ACC112 (cell line): ENCODE data around the gene METTL26.

ENCODE experiments used
- H2AFZ ChIP-seq: fragments of 200-600 bp; sonication (generic); one replicate; pipeline ENCODE4 v1.6.0; 2017; ENCODE audit warnings: antibody characterized with exemption, low read length; ENCODE audit not compliant: unreplicated experiment
- H3K27ac ChIP-seq: fragments of 200-600 bp; sonication (generic); 2 replicates; pipeline ENCODE4 v1.5.1; 2014; ENCODE audit warnings: low read depth, mild to moderate bottlenecking, antibody characterized with exemption, low read length, moderate library complexity
- H3K27me3 ChIP-seq: fragments of 200-600 bp; sonication (generic); 2 replicates; pipeline ENCODE4 v1.6.1; 2014; ENCODE audit warnings: mild to moderate bottlenecking, antibody characterized with exemption, low read length, moderate library complexity, mixed read lengths; ENCODE audit not compliant: insufficient read depth
- H3K36me3 ChIP-seq: fragments of 200-600 bp; sonication (generic); 2 replicates; pipeline ENCODE4 v1.6.1; 2016; ENCODE audit warnings: mild to moderate bottlenecking, antibody characterized with exemption, low read length, moderate library complexity, mixed read lengths; ENCODE audit not compliant: insufficient read depth
- H3K4me1 ChIP-seq: fragments of 200-600 bp; sonication (generic); one replicate; pipeline ENCODE4 v1.6.1; 2016; ENCODE audit warnings: low read length, mixed read lengths; ENCODE audit not compliant: insufficient read depth, unreplicated experiment, control insufficient read depth
- H3K4me3 ChIP-seq: fragments of 200-600 bp; sonication (generic); 2 replicates; pipeline ENCODE4 v1.5.1; 2014; ENCODE audit warnings: mild to moderate bottlenecking, low read depth, low read length
- H3K79me2 ChIP-seq: fragments of 200-600 bp; sonication (generic); one replicate; pipeline ENCODE4 v1.6.0; 2016; ENCODE audit warnings: low read length; ENCODE audit not compliant: control insufficient read depth, unreplicated experiment, insufficient read depth

The METTL26 gene

DNA sequence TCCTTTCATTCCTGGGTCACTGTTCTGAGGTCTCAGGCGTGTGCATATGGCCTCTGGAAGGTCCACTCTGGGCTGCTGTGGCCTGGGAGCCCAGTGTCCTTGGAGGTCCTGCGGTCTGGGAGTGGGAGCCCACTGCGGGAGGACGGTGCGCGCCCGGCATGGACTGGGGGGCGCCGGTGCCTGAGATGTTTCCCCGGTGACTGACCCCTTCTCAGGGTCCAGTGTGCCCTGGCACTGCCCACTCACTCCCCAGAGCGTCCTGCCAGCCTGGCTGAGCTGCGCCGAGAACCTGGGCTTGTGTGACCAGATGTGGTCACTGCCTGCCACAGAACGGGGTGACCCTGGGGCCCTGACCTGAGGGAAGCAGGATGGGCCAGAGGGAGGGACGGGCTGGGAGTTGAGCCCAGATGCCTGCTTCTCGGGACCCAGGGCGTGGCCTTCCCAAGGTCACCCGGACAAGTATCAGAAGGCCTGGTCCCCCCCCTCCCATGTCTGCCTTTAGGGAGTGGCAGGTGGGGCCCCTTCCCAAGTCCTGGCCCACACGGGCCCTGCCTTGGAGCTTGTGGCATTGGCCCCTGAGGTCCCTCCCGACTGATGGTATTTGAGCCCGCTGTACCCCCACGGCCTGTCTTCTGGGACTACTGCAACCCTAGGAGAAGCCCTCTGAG is 38.2 kb upstream of the METTL26 start:
- no peak overlapping the region for H3K27ac ChIP-seq
- H2AFZ ChIP-seq = no peak overlapping the region
- H3K4me1 ChIP-seq = no peaks in the 10 kb centered on the region
- H3K36me3 ChIP-seq = peaks cover 17% of the 10 kb centered on the region; the same call in 1 of the 2 replicates
- no peaks in the 10 kb centered on the region for H3K27me3 ChIP-seq
- H3K4me3 ChIP-seq = no peak overlapping the region
- peaks cover 2% of the 10 kb centered on the region for H3K79me2 ChIP-seq

DNA sequence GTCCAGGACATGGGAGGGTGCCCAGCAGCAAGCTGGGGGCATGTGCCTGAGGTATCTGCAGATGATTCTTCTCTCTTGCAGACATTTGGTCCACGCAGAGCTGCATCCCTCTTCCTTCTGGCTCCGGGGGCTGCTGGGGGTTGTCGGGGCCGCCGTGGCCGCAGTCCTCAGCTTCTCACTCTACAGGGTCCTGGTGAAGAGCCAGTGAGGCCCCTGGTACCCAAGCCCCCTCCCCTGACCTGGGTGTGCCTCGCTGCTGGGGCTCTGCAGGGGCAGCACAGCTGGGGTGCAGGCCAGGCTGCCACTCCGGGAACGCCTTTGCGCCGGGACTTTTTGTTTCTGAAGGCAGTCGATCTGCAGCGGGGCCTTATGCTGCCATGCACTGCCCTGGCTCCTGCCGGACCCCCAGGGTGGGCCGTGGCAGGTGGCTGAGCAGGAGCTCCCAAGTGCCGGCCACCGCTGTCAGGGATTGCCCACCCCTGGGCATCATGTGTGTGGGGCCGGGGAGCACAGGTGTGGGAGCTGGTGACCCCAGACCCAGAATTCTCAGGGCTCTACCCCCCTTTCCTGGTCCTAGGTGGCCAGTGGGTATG is 37.4 kb upstream of the METTL26 start:
- Histone ChIP-seq H3K27me3 (no peaks in the 10 kb centered on the region), H3K4me1 (no peaks in the 10 kb centered on the region), H3K36me3 (peaks cover 17% of the 10 kb centered on the region; the same call in 1 of the 2 replicates), H2AFZ (no peak overlapping the region), H3K27ac (no peak overlapping the region), H3K4me3 (no peak overlapping the region), H3K79me2 (peaks cover 10% of the 10 kb centered on the region)

DNA sequence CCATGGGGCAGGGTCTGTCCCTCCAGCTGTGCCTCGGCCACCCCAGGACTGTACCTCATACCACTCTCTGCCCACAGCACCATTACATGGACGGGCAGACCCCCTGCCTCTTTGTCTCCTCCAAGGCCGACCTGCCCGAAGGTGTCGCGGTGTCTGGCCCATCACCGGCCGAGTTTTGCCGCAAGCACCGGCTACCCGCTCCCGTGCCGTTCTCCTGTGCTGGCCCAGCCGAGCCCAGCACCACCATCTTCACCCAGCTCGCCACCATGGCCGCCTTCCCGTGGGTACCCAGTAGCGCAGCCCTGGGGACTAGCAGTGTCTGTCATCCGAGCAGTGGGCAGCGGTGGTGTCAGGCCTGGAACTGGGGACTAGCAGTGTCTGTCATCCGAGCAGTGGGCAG is 36.7 kb upstream of the METTL26 start:
- no peak overlapping the region for H3K27ac ChIP-seq
- no peaks in the 10 kb centered on the region for H3K27me3 ChIP-seq
- peaks cover 17% of the 10 kb centered on the region; the same call in 1 of the 2 replicates for H3K36me3 ChIP-seq
- no peaks in the 10 kb centered on the region for H3K4me1 ChIP-seq
- H3K4me3 ChIP-seq = no peak overlapping the region
- no peak overlapping the region for H2AFZ ChIP-seq
- peaks cover 15% of the 10 kb centered on the region for H3K79me2 ChIP-seq

DNA sequence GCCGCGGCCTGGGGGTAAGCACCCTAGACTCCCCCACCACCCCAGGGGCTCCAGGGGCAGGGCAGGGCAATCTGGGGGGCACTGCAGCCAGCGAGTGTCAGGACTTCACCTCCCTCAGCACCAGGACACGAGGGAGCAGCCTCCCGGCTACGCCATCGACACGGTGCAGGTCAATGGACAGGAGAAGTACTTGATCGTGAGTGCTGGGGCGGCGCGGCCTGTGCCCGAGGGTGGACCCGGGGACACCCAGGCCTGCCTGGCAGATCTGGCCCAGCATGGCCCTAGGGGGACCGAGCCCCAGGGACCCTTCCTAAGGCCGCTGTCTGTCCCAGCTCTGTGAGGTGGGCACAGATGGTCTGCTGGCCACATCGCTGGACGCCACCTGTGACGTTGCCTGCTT is 36.3 kb upstream of the METTL26 start:
- H3K27ac ChIP-seq = no peak overlapping the region
- H2AFZ ChIP-seq = no peak overlapping the region
- no peak overlapping the region for H3K4me3 ChIP-seq
- no peaks in the 10 kb centered on the region for H3K27me3 ChIP-seq
- H3K36me3 ChIP-seq = peaks cover 17% of the 10 kb centered on the region; the same call in 1 of the 2 replicates
- H3K79me2 ChIP-seq = peaks cover 15% of the 10 kb centered on the region
- no peaks in the 10 kb centered on the region for H3K4me1 ChIP-seq

DNA sequence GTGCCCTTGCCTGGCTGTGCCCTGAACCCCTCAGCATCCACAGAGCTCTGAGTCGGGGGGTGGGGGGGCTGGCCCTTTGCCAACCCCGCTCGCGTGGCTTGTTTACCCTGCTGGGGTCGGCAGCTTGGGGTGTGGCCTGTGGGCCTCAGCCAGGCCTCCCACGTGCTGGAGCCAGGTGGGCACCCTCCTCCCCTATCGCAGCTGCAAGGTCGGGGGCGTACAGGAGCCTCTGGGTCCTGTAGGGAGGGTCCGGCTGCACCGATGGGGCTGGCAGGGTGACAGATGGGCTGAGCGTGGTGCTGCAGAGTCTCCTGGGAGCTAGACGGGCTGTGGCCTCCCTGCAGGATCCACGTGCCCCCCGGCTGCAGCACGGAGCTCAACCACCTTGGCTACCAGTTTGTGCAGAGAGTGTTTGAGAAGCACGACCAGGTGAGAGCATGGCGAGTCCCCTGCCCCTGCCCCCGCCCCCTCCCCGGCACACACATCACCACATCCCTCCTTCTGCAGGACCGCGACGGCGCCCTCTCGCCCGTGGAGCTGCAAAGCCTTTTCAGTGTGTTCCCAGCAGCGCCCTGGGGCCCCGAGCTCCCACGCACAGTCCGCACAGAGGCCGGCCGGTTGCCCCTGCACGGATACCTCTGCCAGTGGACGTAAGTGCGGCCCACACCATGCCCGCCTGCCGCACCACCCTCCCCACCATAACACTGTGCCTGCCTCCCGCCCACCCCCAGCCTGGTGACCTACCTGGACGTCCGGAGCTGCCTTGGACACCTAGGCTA is 35.4 kb upstream of the METTL26 start:
- no peaks in the 10 kb centered on the region for H3K4me1 ChIP-seq
- peaks cover 15% of the 10 kb centered on the region for H3K79me2 ChIP-seq
- H3K36me3 ChIP-seq = peaks cover 17% of the 10 kb centered on the region; the same call in 1 of the 2 replicates
- H3K27me3 ChIP-seq = no peaks in the 10 kb centered on the region
- H3K4me3 ChIP-seq = no peak overlapping the region
- no peak overlapping the region for H2AFZ ChIP-seq
- H3K27ac ChIP-seq = no peak overlapping the region

DNA sequence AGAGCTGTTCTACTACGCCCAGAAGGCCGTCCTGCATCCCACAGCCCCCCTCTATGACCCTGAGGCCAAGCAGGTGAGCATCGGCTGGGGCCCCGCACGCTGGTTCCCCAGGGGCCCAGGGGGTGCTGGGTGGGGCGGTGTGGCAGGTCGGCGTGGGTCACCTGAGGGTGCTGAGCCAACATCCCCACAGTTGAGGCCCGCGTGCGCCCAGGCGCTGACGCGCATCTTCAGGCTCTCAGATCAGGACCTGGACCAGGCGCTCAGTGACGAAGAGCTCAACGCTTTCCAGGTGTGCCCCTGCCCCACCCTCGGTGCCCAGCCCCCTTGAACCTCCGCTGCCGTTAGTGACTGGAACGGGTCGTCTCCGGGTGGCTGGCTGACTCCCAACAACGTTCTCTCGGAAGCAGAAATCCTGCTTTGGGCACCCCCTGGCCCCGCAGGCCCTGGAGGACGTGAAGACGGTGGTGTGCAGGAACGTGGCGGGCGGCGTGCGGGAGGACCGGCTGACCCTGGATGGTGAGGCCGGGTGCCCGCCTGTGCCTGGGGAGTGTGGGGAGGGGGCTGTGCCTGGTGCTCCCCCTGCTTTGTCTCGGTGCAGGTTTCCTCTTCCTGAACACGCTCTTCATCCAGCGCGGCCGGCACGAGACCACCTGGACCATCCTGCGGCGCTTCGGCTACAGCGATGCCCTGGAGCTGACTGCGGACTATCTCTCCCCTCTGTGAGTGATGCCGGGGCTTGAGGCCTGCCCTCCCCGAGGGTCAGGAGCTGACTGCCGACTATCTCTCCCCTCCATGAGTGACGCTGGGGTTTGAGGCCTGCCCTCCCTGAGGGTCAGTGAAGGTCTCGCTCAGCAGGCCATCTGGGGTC is 34.6 kb upstream of the METTL26 start:
- no peak overlapping the region for H3K27ac ChIP-seq
- H3K4me1 ChIP-seq = no peaks in the 10 kb centered on the region
- H3K36me3 ChIP-seq = peaks cover 17% of the 10 kb centered on the region; the same call in 1 of the 2 replicates
- no peak overlapping the region for H3K4me3 ChIP-seq
- peaks cover 15% of the 10 kb centered on the region for H3K79me2 ChIP-seq
- no peaks in the 10 kb centered on the region for H3K27me3 ChIP-seq
- H2AFZ ChIP-seq = no peak overlapping the region

DNA sequence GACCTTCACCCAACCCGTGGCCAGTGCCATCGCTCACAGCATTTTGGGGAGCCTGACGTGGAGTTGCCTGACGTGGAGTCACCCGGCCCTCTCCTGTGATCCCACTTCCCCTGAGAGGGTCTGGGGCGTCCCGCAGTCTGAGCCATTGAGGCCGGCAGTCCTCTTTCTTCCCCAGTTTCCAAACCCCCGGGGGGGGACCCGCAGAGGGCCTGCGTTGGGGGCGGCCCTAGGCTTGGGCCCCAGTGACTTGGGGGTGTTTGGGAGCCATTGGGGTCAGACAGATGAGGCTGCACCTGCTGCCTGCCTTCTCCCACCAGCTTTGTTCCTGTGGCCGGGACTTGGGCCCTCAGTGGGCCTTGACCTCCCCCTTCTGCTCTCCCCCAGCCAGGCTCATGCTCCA is 33.6 kb upstream of the METTL26 start:
- H3K27me3 ChIP-seq = no peaks in the 10 kb centered on the region
- peaks cover 17% of the 10 kb centered on the region; the same call in 1 of the 2 replicates for H3K36me3 ChIP-seq
- H2AFZ ChIP-seq = no peak overlapping the region
- peaks cover 15% of the 10 kb centered on the region for H3K79me2 ChIP-seq
- no peaks in the 10 kb centered on the region for H3K4me1 ChIP-seq
- H3K4me3 ChIP-seq = peak overlapping the region; percentile 95; the same call in 1 of the 2 replicates
- no peak overlapping the region for H3K27ac ChIP-seq

DNA sequence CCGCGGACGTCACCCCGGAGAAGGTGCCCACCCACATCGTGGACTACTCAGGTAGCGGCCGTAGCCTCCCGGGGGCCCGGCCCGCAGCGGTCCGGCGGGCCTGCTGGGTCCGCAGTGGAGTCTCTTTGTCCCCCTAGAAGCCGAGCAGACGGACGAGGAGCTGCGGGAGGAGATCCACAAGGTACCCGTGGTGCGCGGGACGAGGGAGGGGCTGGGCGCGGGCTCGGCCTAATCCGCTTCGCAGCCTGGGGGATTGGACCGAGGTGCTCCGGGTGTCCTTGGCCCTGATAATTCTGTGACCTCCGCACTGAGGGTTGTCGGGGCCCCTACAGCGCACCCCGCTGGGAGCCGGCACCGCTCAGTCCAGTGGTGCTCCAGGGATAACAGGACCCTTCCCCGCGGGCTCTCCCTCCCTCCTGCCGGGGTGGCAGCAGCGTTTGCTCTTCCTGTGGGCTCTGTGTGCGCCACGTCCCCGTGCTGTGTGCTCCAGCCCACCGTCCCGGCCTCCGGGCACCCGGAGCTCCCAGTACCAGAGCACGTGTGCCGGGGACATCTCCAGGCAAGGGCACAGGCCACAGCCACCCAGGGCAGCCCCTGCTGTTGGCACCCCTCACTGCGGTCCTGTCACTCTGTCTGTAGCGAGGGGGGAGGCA is 32.5 kb upstream of the METTL26 start:
- H3K4me3 ChIP-seq = peak overlapping the region; percentile 95
- H2AFZ ChIP-seq = peak overlapping the region; percentile 39

DNA sequence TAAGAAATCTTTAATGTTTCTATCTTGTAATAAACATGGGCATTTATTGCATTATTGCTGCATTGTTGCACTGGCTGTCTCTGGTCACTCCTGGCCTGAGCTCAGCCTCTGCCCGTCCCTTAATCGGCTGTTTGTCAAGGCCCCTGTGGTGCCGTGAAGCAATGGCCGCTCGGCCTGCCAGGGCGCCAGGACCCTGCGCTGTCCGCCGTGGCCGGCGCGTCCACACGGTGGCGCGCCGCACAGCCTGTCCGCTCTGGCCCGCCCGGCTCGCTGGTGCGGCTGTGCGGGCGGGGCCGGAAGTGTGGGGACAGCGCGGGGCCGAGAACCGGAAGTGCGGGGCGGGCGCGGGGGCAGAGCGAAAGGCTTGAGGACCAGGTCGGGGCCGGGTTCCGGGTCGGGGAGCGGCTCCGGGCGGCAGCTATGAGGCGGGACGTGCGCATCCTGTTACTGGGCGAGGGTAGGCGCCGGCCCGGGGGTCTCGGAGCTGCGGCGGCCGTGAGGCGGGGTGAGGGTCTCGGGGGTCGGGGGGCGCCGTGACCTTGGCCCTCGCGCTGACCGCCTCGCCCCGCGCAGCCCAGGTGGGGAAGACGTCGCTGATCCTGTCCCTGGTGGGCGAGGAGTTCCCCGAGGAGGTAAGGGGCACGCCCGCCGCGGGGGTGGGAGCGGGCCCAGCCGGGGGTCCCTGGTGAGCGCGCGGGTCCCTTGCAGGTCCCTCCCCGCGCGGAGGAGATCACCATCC is 31.8 kb upstream of the METTL26 start, which contains the start of gene RHOT2:
RHOT2 (plus strand) TSS at position 353 of the 739 bp plus-strand sequence; CDS start at position 421, 68 bp downstream.
- H3K4me1 ChIP-seq = no peaks in the 10 kb centered on the region
- H3K27ac ChIP-seq = peak within 1 kb of the TSS; percentile 25; the same call in 1 of the 2 replicates
- H3K79me2 ChIP-seq = peaks cover 15% of the 10 kb centered on the region
- peaks cover 17% of the 10 kb centered on the region; the same call in 1 of the 2 replicates for H3K36me3 ChIP-seq
- H3K27me3 ChIP-seq = no peaks in the 10 kb centered on the region
- H3K4me3 ChIP-seq = peak within 1 kb of the TSS; percentile 95
- peak within 1 kb of the TSS; percentile 39 for H2AFZ ChIP-seq

More for the DNA sequence above, 32.5 kb upstream of the METTL26 start:
- H3K4me1 ChIP-seq = no peaks in the 10 kb centered on the region
- peak overlapping the region; percentile 25; the same call in 1 of the 2 replicates for H3K27ac ChIP-seq
- H3K36me3 ChIP-seq = peaks cover 17% of the 10 kb centered on the region; the same call in 1 of the 2 replicates
- no peaks in the 10 kb centered on the region for H3K27me3 ChIP-seq
- peaks cover 15% of the 10 kb centered on the region for H3K79me2 ChIP-seq
